SH-SY5Y (cell line): ENCODE data around the gene SESN2.

Source experiments
- GATA2 ChIP-seq: IDR thresholded peaks from 2 replicates; pipeline ENCODE4 v1.6.1; 2011; ENCODE audit warnings: mild to moderate bottlenecking, low read depth, low read length
- GATA3 ChIP-seq: IDR thresholded peaks from 2 replicates; pipeline ENCODE4 v1.6.1; 2011; ENCODE audit warnings: low read depth, mild to moderate bottlenecking, low read length, moderate library complexity

The SESN2 gene

DNA sequence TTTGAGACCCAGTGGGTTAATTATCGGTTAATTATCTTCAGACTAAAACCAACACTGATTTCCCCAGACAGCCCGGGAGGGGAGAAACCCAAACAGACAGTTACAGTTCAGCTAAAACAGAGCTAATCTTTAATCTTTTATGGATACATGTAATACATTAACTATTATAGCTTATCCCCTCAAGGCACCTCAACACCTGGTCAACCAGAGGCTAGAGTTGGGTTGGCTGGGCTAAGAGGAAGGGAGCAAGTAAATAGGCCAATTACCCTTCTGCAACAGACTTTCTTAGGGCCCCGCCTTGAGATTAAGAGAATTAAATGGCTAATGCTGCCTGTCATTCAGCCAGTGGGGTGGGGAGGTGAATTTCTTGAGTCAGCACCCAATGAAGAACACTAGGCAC, 62.9 kb downstream of the SESN2 start:
- TF ChIP-seq GATA3 = no peak
- TF ChIP-seq GATA2 = no peak

- TF ChIP-seq GATA2 (peak; percentile 85), GATA3 (peak; percentile 65; the same call in 1 of the 2 replicates)
Measured at GRCh38 chr1:28323720-28324119, 64.4 kb downstream of the SESN2 start.

- no peak for TF ChIP-seq GATA3
- no peak for TF ChIP-seq GATA2
Measured at GRCh38 chr1:28326515-28326914, 67.2 kb downstream of the SESN2 start.

DNA sequence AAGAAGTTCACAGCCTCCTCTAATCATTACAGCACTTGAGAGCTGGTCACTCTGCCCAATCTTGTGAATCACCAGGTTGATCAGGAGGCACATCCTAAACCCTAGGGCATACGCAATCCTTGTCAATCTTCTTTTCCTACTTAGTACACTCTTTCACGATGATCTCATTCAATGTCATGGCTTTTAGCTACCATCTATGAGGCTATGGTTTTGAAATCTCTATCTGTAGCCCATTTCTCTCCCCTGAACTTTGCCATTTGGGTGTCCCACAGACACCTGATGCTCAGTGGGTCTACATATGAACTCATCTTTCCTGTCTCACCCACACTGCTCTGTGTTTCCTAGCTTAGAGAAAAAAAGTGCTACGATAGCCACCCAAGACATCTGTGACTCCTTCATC, 67.7 kb downstream of the SESN2 start:
- TF ChIP-seq GATA2 (no peak), GATA3 (no peak)

DNA sequence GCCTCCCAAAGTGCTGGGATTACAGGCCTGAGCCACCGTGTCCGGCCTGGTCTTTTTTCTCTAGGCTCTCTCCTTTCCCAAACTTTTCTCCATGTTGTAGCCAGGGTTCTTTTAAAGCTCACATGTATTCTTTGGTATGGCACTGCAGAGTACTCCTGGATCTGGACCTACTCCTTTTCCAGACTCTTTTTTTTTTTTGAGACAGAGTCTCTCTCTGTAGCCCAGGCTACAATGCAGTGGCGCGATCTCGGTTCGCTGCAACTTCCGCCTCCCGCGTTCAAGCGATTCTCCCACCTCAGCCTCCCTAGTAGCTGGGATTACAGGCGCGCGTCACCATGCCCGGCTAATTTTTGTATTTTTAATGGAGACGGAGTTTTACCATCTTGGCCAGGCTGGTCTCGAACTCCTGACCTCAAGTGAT, 68.9 kb downstream of the SESN2 start:
- no peak for TF ChIP-seq GATA3
- TF ChIP-seq GATA2 = no peak

- TF ChIP-seq GATA3 = no peak
- no peak for TF ChIP-seq GATA2
Measured at GRCh38 chr1:28329395-28330153, 70.3 kb downstream of the SESN2 start.
